ENCODE results near the gene GRIK3.

The GRIK3 gene

GRCh38 chr1:36762174-36762573 lies 272.1 kb downstream of the GRIK3 start:
- no peak for TF ChIP-seq CTCF (conservative IDR thresholded peaks at IDR 0.05; ENCODE audit: low read depth)
- no peak overlapping the region for H3K27ac ChIP-seq
- ChIA-PET POLR2A (ENCODE audit: low non-redundant PET) (no interaction called here), CTCF (no interaction called here)
- no peak for DNase-seq (ENCODE audit: low spot score)

GRCh38 chr1:36761113-36761512 lies 273.2 kb downstream of the GRIK3 start:
- ChIA-PET CTCF (no interaction called here), POLR2A (ENCODE audit: low non-redundant PET) (no interaction called here)
- no peak overlapping the region for H3K27ac ChIP-seq
- no peak for DNase-seq (ENCODE audit: low spot score)
- TF ChIP-seq CTCF (conservative IDR thresholded peaks at IDR 0.05; ENCODE audit: low read depth) = no peak

- CTCF ChIA-PET = no interaction called here
- TF ChIP-seq CTCF (conservative IDR thresholded peaks at IDR 0.05; ENCODE audit: low read depth) = no peak
- H3K27ac ChIP-seq = no peak overlapping the region
- POLR2A ChIA-PET (ENCODE audit: low non-redundant PET) = no interaction called here
- no peak for DNase-seq (ENCODE audit: low spot score)
Measured at GRCh38 chr1:36760081-36760480, 274.2 kb downstream of the GRIK3 start.

- no peak for TF ChIP-seq CTCF (conservative IDR thresholded peaks at IDR 0.05; ENCODE audit: low read depth)
- DNase-seq (ENCODE audit: low spot score) = no peak
- ChIA-PET CTCF (no interaction called here), POLR2A (ENCODE audit: low non-redundant PET) (no interaction called here)
- H3K27ac ChIP-seq = no peak overlapping the region
Measured at GRCh38 chr1:36759355-36759754, 275.0 kb downstream of the GRIK3 start.

- H3K27ac ChIP-seq = no peak overlapping the region
- ChIA-PET POLR2A (ENCODE audit: low non-redundant PET) (interaction anchor here (0.8 kb wide), 1 partner anchor 569 kb away, joined by 3 read pairs; no protein-coding TSS in a partner anchor), CTCF (no interaction called here)
- no peak for DNase-seq (ENCODE audit: low spot score)
- no peak for TF ChIP-seq CTCF (conservative IDR thresholded peaks at IDR 0.05; ENCODE audit: low read depth)
Measured at GRCh38 chr1:36755303-36756230, 278.7 kb downstream of the GRIK3 start.

- TF ChIP-seq CTCF (conservative IDR thresholded peaks at IDR 0.05; ENCODE audit: low read depth) = no peak
- ChIA-PET CTCF (no interaction called here), POLR2A (ENCODE audit: low non-redundant PET) (interaction anchor here (0.8 kb wide), 1 partner anchor 568 kb away, joined by 3 read pairs; no protein-coding TSS in a partner anchor)
- H3K27ac ChIP-seq = no peak overlapping the region
- no peak for DNase-seq (ENCODE audit: low spot score)
Measured at GRCh38 chr1:36754366-36754765, 279.9 kb downstream of the GRIK3 start.
